ENCODE measurements around the gene FAM98A. TPM values are rescaled to one million over a fixed set of nuclear protein-coding genes. Genes with fewer than 3 reads are reported as not detected.

The FAM98A gene
- total RNA-seq = 100 to 1,000 TPM in 1 of 6 experiments, 10 to 100 TPM in 5; 19.8 to 118 (median 28.0) TPM
- long read RNA-seq, partial matches to known transcripts = 3 of 9 reads
- long read RNA-seq, other reads (novel, unspliced or antisense) = 1 of 9 reads

GRCh38 chr2:33599175-33599942 is at the start of gene FAM98A:
TSS of gene FAM98A (minus strand) at chr2:33599299. CDS start at chr2:33599221, 78 bp downstream.
- Histone ChIP-seq H3K27ac (peak within 1 kb of the TSS; percentile 54 to 71 (median 59)), H3K4me1 (peaks cover 0 to 11% (median 5%) of the 10 kb centered on the region in 4 donors), H3K27me3 (no peaks in the 10 kb centered on the region), H3K36me3 (no peaks in the 10 kb centered on the region), H3K4me3 (peak within 1 kb of the TSS; percentile 69 to 87 (median 87)), H3K9me3 (no peaks in the 10 kb centered on the region)
- WGBS (ENCODE audit: insufficient coverage, low coverage, low lambda C conversion rate, missing lambda C conversion rate) = 3% methylated on average over 21 of the region's 56 CpGs
- peak in 2 of 4 donors; percentile 17 to 18 for TF ChIP-seq CTCF (IDR thresholded peaks at IDR 0.05)
- TF ChIP-seq POLR2A (IDR thresholded peaks at IDR 0.05) = peak; percentile 55
- intact Hi-C loops (cut with DNase I) = no loop called here
- peak; percentile 99 for DNase-seq
- peak; percentile 98 to 99 (median 98) for ATAC-seq

- no peak overlapping the region for H3K4me3 ChIP-seq
- no peak for DNase-seq
- TF ChIP-seq CTCF (IDR thresholded peaks at IDR 0.05) (no peak), POLR2A (IDR thresholded peaks at IDR 0.05) (no peak)
- ATAC-seq = no peak
- H3K4me1 ChIP-seq = no peaks in the 10 kb centered on the region
- WGBS (ENCODE audit: insufficient coverage, low coverage, low lambda C conversion rate, missing lambda C conversion rate) = 20% methylated on average over 1 of the region's 1 CpG
- H3K27me3 ChIP-seq = no peaks in the 10 kb centered on the region
- intact Hi-C loops (cut with DNase I) = no loop called here
- no peaks in the 10 kb centered on the region for H3K9me3 ChIP-seq
- no peak overlapping the region for H3K27ac ChIP-seq
- no peaks in the 10 kb centered on the region for H3K36me3 ChIP-seq
These were observed 46.8 kb upstream of the FAM98A start for GRCh38 chr2:33645861-33646260.

DNA sequence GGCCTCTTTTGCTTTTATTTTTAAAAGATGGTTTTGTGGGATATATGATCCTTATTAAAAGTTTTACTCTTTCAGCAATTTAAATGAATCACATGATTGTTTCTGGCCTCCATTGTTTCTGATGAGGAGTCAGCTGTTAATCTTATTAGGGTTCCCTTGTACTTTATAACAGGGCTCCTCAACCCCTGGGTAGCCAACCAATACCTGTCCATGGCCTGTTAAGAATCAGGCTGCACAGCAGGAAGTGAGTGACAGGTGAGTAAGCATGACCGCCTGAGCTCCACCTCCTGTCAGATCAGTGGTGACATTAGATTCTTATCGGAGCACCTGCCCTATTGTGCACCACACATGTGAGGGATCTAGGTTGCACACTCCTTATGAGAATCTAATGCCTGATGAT is 45.1 kb upstream of the FAM98A start:
- intact Hi-C loops (cut with DNase I) = no loop called here

DNA sequence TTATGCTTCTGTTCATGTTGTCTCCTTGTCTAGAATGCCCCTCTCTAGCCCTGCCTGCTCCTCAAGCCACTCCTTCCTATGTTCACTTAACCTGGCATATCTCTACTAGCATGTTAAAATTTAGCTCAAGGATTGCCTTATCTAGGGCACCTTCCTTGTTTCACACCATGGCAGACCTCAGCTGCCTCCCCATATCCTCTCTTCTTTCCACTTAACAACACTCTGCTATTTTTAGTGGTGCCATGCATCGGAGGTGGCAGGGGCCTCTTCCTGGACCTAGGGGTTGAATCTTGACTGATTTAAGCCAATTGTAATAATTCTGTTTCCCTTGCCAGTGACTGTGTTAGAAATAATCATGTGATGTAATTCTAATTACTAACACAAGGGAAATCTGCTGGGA is 36.9 kb upstream of the FAM98A start:
- WGBS (ENCODE audit: insufficient coverage, low coverage, low lambda C conversion rate, missing lambda C conversion rate) = 63% methylated on average over 1 of the region's 1 CpG
- ATAC-seq (no peak), DNase-seq (no peak)
- no peak for TF ChIP-seq CTCF (IDR thresholded peaks at IDR 0.05)
- no peak for TF ChIP-seq POLR2A (IDR thresholded peaks at IDR 0.05)
- Histone ChIP-seq H3K9me3 (no peaks in the 10 kb centered on the region), H3K4me3 (no peak overlapping the region), H3K4me1 (no peaks in the 10 kb centered on the region), H3K27ac (no peak overlapping the region), H3K27me3 (no peaks in the 10 kb centered on the region), H3K36me3 (no peaks in the 10 kb centered on the region)
- intact Hi-C loops (cut with DNase I) = no loop called here

More for the DNA sequence above, 45.1 kb upstream of the FAM98A start:
- 89% methylated on average over 2 of the region's 2 CpGs for WGBS (ENCODE audit: insufficient coverage, low coverage, low lambda C conversion rate, missing lambda C conversion rate)
- Histone ChIP-seq H3K4me1 (no peaks in the 10 kb centered on the region), H3K27ac (no peak overlapping the region), H3K9me3 (no peaks in the 10 kb centered on the region), H3K4me3 (no peak overlapping the region), H3K36me3 (no peaks in the 10 kb centered on the region), H3K27me3 (no peaks in the 10 kb centered on the region)
- no peak for TF ChIP-seq POLR2A (IDR thresholded peaks at IDR 0.05)
- TF ChIP-seq CTCF (IDR thresholded peaks at IDR 0.05) = no peak
- ATAC-seq (no peak), DNase-seq (no peak)

All from right lobe of liver (tissue), 6 donors.